SK-N-SH treated with all-trans-retinoic acid at 6 μM for 48 hours (cell line): ENCODE results near the gene EPOP.

Source experiments
- ATAC-seq: fragments of 200-7000 bp; cut with Tn5 transposase; 3 replicates; pipeline ENCODE4 v1.9.1; 2020; ENCODE audit warnings: mild to moderate bottlenecking, moderate library complexity
- ARNTL ChIP-seq: fragments of 450-650 bp; formaldehyde crosslinking; IDR thresholded peaks from 2 replicates; pipeline ENCODE4 v1.5.0; 2020; ENCODE audit warnings: low read depth, mild to moderate bottlenecking, moderate library complexity, borderline replicate concordance
- BACH2 ChIP-seq: fragments of 250-450 bp; sonication (Bioruptor Pico); IDR thresholded peaks from 2 replicates; pipeline ENCODE4 v1.9.0; 2021; ENCODE audit warnings: mild to moderate bottlenecking, borderline replicate concordance
- CSDC2 ChIP-seq: fragments of 250-450 bp; sonication (Bioruptor Pico); IDR thresholded peaks from 2 replicates; pipeline ENCODE4 v1.5.0; 2020; ENCODE audit warnings: mild to moderate bottlenecking, moderate library complexity
- ESRRG ChIP-seq: fragments of 250-450 bp; sonication (Bioruptor Pico); IDR thresholded peaks from 2 replicates; pipeline ENCODE4 v1.6.1; 2021; ENCODE audit warnings: mild to moderate bottlenecking
- GLIS3 ChIP-seq: fragments of 250-450 bp; sonication (Bioruptor Pico); IDR thresholded peaks from 2 replicates; pipeline ENCODE4 v1.5.0; 2020; ENCODE audit warnings: mild to moderate bottlenecking, moderate library complexity
- ISL1 ChIP-seq: fragments of 250-450 bp; sonication (Bioruptor Pico); IDR thresholded peaks from 2 replicates; pipeline ENCODE4 v2.1.2; 2022; ENCODE audit warnings: mild to moderate bottlenecking, moderate library complexity
- PPARA ChIP-seq: fragments of 250-450 bp; sonication (Bioruptor Pico); IDR thresholded peaks from 2 replicates; pipeline ENCODE4 v1.5.0; 2020; ENCODE audit warnings: mild to moderate bottlenecking, borderline replicate concordance
- RARB ChIP-seq: fragments of 250-450 bp; sonication (Bioruptor Pico); IDR thresholded peaks from 2 replicates; pipeline ENCODE4 v1.8.0; 2021; ENCODE audit warnings: mild to moderate bottlenecking, moderate library complexity
- TCF4 ChIP-seq: fragments of 250-450 bp; sonication (Bioruptor Pico); IDR thresholded peaks from 2 replicates; pipeline ENCODE4 v1.8.0; 2021; ENCODE audit warnings: mild to moderate bottlenecking, moderate library complexity, borderline replicate concordance
- TOX ChIP-seq: fragments of 250-450 bp; sonication (Bioruptor Pico); IDR thresholded peaks from 2 replicates; pipeline ENCODE4 v1.8.0; 2021; ENCODE audit warnings: mild to moderate bottlenecking, moderate library complexity, borderline replicate concordance
- ZC3H10 ChIP-seq: fragments of 250-450 bp; sonication (Bioruptor Pico); IDR thresholded peaks from 2 replicates; pipeline ENCODE4 v1.5.1; 2021; ENCODE audit warnings: mild to moderate bottlenecking, moderate library complexity
- ZFP3 ChIP-seq: fragments of 250-450 bp; sonication (Bioruptor Pico); IDR thresholded peaks from 2 replicates; pipeline ENCODE4 v1.5.0; 2020; ENCODE audit warnings: mild to moderate bottlenecking, moderate library complexity
- ZFP30 ChIP-seq: fragments of 450-650 bp; formaldehyde crosslinking; IDR thresholded peaks from 2 replicates; pipeline ENCODE4 v1.5.0; 2022; ENCODE audit warnings: mild to moderate bottlenecking, moderate library complexity
- ZNF70 ChIP-seq: fragments of 450-650 bp; formaldehyde crosslinking; IDR thresholded peaks from 2 replicates; pipeline ENCODE4 v1.5.0; 2020; ENCODE audit warnings: mild to moderate bottlenecking, moderate library complexity
- ZNF8 ChIP-seq: fragments of 450-650 bp; formaldehyde crosslinking; IDR thresholded peaks from 2 replicates; pipeline ENCODE4 v1.5.0; 2020; ENCODE audit warnings: mild to moderate bottlenecking, moderate library complexity
- TF ChIP-seq, protein P1 (sequence below): fragments of 250-450 bp; sonication (Bioruptor Pico); IDR thresholded peaks from 2 replicates; pipeline ENCODE4 v1.5.1; 2020; ENCODE audit warnings: low read depth, mild to moderate bottlenecking, moderate library complexity
- TF ChIP-seq, protein P2 (sequence below): fragments of 250-450 bp; sonication (Bioruptor Pico); IDR thresholded peaks from 2 replicates; pipeline ENCODE4 v1.8.0; 2021; ENCODE audit warnings: low read depth, mild to moderate bottlenecking, moderate library complexity, borderline replicate concordance
- TF ChIP-seq, protein P3 (sequence below): fragments of 250-450 bp; sonication (Bioruptor Pico); IDR thresholded peaks from 2 replicates; pipeline ENCODE4 v1.8.0; 2020; ENCODE audit warnings: mild to moderate bottlenecking, moderate library complexity, borderline replicate concordance
- TF ChIP-seq, protein P4 (sequence below): fragments of 250-450 bp; sonication (Bioruptor Pico); IDR thresholded peaks from 2 replicates; pipeline ENCODE4 v1.5.0; 2020; ENCODE audit warnings: mild to moderate bottlenecking, moderate library complexity

The EPOP gene

DNA sequence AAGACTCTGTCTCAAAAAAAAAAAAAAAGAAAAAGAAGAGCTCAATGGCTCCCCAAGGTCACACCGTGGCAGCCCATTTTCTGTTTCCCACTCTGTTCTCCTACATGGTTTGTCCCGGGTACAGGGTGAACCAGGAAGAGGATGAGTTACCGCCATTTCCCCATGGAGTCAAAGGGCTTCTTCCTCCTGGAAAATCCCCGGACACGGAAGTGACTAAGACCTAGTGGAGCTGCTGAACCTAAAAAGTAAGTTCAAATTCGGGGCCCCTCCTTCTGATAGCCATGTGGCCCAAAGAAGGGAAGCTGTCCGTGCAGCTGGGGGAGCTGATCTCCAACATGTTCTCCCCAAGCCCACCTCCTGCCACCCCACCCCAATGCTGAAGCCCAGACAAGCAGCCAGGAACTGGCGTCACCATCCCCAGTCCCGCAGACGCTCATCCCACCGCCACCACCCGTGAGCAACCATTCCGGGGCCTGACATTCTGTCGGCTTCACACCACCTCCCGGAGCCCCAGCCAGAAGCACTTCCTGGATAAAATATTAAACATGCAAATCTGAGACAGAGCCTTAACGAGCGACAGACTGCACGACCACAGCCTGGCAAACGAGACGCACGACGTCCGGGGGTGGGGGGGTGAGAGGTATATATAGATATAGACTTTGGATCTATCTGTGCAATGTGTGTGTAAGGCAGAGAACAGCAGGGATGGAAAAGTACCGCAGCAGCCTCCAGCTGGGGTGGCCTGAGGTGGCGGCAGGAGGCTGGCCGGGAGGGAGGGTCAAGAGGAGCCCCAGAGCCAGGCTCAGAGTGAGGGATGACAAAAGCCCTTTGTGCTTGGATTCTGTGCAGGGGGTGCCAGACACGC, 17.6 kb downstream of the EPOP start:
- TF ChIP-seq TOX (no peak), ZNF70 (no peak), ARNTL (CRISPR knock-in tag) (no peak), RARB (CRISPR knock-in tag) (no peak), ZC3H10 (CRISPR knock-in tag) (no peak), ZFP3 (no peak), ISL1 (CRISPR knock-in tag) (no peak), ESRRG (CRISPR knock-in tag) (no peak)
- TF ChIP-seq, protein P1, sequence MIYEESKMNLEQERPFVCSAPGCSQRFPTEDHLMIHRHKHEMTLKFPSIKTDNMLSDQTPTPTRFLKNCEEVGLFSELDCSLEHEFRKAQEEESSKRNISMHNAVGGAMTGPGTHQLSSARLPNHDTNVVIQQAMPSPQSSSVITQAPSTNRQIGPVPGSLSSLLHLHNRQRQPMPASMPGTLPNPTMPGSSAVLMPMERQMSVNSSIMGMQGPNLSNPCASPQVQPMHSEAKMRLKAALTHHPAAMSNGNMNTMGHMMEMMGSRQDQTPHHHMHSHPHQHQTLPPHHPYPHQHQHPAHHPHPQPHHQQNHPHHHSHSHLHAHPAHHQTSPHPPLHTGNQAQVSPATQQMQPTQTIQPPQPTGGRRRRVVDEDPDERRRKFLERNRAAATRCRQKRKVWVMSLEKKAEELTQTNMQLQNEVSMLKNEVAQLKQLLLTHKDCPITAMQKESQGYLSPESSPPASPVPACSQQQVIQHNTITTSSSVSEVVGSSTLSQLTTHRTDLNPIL (CRISPR knock-in tag) = no peak
- TF ChIP-seq, protein P2, sequence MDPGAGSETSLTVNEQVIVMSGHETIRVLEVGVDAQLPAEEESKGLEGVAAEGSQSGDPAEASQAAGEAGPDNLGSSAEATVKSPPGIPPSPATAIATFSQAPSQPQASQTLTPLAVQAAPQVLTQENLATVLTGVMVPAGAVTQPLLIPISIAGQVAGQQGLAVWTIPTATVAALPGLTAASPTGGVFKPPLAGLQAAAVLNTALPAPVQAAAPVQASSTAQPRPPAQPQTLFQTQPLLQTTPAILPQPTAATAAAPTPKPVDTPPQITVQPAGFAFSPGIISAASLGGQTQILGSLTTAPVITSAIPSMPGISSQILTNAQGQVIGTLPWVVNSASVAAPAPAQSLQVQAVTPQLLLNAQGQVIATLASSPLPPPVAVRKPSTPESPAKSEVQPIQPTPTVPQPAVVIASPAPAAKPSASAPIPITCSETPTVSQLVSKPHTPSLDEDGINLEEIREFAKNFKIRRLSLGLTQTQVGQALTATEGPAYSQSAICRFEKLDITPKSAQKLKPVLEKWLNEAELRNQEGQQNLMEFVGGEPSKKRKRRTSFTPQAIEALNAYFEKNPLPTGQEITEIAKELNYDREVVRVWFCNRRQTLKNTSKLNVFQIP (CRISPR knock-in tag) = no peak
- TF ChIP-seq, protein P3, sequence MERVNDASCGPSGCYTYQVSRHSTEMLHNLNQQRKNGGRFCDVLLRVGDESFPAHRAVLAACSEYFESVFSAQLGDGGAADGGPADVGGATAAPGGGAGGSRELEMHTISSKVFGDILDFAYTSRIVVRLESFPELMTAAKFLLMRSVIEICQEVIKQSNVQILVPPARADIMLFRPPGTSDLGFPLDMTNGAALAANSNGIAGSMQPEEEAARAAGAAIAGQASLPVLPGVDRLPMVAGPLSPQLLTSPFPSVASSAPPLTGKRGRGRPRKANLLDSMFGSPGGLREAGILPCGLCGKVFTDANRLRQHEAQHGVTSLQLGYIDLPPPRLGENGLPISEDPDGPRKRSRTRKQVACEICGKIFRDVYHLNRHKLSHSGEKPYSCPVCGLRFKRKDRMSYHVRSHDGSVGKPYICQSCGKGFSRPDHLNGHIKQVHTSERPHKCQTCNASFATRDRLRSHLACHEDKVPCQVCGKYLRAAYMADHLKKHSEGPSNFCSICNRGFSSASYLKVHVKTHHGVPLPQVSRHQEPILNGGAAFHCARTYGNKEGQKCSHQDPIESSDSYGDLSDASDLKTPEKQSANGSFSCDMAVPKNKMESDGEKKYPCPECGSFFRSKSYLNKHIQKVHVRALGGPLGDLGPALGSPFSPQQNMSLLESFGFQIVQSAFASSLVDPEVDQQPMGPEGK (CRISPR knock-in tag) = no peak
- ATAC-seq = no peak

DNA sequence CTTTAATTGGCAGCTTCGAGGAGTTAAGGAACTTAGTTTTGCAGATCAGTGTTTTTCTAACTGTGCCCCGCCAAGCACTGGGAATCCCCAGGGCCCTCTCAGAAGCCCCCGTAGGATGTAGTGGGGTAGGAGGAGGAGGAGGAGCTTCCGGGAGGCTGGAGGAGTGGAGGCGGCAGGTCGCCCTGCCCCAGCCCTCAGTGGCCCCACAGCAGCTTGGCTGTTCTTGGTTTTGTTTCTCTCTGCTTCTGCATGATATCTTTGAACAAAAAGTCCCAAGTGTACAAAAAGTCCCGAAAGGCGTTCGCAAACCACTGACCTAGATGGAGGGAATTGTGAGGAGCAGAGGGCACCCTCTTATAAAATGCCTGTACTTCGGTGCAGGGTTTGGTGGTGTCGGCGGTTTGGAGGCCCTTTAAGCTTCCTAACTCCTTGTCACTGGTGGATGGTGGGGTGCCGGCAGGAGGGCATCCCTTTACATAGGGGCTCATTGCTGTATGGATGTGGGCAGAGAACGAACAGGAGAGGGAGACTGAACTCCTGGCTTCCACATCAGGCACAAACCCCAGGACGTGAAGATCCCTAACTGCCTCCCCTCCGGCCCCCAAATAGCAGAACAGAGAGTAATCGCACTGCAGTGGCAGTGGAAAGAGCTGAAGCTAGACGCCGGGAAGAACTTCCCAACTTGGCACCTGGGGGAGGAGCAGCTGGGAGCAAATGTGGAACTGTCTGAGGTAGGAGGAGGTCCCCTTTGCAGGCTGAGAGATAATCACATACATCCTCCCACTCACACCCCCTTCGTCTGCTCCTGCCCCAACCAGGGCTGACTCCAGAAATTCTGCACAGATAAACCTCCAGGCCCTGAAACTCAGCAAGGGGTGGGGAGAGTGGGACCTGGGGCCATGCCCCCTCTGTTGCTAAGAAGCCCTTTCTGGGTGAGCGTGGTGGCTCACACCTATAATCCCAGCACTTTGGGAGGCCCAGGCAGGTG, 20.1 kb downstream of the EPOP start:
- ATAC-seq = no peak
- no peak for TF ChIP-seq CSDC2 (CRISPR knock-in tag)
- no peak for TF ChIP-seq TCF4 (CRISPR knock-in tag)
- no peak for TF ChIP-seq ZFP30 (CRISPR knock-in tag)
- no peak for TF ChIP-seq PPARA (CRISPR knock-in tag)
- no peak for TF ChIP-seq TOX
- no peak for TF ChIP-seq ZFP3
- TF ChIP-seq, protein P2 (CRISPR knock-in tag) = no peak
- TF ChIP-seq ZNF8 = no peak
- TF ChIP-seq ZNF70 = no peak
- no peak for TF ChIP-seq RARB (CRISPR knock-in tag)

DNA sequence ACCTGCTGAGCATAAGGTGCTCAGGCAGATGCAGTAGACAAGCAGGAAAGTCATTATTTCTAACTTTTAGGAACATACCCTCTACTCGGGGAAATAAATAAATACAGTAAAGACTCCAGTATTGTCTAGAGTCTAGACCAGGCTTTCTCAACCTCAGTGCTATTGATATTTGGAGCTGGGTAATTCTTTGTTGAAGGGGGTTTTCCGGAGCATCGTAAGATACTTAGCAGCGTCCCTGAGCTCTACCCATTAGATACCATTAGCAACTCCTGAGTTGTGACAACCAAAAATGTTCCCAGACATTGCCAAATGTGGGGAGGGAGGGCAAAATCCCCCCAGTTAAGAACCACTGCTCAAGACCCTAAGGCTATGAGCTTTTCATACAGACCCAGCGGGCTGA, 21.1 kb downstream of the EPOP start:
- no peak for TF ChIP-seq ZNF70
- TF ChIP-seq TOX = no peak
- no peak for TF ChIP-seq BACH2 (CRISPR knock-in tag)
- TF ChIP-seq ZNF8 = no peak
- TF ChIP-seq, protein P3 (CRISPR knock-in tag) = no peak
- TF ChIP-seq GLIS3 (CRISPR knock-in tag) = no peak
- TF ChIP-seq, protein P1 (CRISPR knock-in tag) = no peak
- no peak for TF ChIP-seq ZFP3
- TF ChIP-seq, protein P4, sequence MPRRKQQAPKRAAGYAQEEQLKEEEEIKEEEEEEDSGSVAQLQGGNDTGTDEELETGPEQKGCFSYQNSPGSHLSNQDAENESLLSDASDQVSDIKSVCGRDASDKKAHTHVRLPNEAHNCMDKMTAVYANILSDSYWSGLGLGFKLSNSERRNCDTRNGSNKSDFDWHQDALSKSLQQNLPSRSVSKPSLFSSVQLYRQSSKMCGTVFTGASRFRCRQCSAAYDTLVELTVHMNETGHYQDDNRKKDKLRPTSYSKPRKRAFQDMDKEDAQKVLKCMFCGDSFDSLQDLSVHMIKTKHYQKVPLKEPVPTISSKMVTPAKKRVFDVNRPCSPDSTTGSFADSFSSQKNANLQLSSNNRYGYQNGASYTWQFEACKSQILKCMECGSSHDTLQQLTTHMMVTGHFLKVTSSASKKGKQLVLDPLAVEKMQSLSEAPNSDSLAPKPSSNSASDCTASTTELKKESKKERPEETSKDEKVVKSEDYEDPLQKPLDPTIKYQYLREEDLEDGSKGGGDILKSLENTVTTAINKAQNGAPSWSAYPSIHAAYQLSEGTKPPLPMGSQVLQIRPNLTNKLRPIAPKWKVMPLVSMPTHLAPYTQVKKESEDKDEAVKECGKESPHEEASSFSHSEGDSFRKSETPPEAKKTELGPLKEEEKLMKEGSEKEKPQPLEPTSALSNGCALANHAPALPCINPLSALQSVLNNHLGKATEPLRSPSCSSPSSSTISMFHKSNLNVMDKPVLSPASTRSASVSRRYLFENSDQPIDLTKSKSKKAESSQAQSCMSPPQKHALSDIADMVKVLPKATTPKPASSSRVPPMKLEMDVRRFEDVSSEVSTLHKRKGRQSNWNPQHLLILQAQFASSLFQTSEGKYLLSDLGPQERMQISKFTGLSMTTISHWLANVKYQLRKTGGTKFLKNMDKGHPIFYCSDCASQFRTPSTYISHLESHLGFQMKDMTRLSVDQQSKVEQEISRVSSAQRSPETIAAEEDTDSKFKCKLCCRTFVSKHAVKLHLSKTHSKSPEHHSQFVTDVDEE = no peak
- TF ChIP-seq, all 23 proteins: peak for 0
- no peak for ATAC-seq
